SK-N-SH treated with all-trans-retinoic acid at 6 μM for 48 hours (cell line): ENCODE measurements around the gene NXF2B.
A peak's percentile ranks its signal among the peaks of the same experiment; 100 is the strongest.
"Not testable (repeated sequence)": the region's sequence is repeated elsewhere in the genome, so short reads cannot be mapped to it uniquely, and the experiment has no call there.

Source experiments
- ATAC-seq: fragments of 200-7000 bp; cut with Tn5 transposase; 3 replicates; pipeline ENCODE4 v1.9.1; 2020; ENCODE audit warnings: mild to moderate bottlenecking, moderate library complexity
- ARNTL ChIP-seq: fragments of 450-650 bp; formaldehyde crosslinking; IDR thresholded peaks from 2 replicates; pipeline ENCODE4 v1.5.0; 2020; ENCODE audit warnings: low read depth, mild to moderate bottlenecking, moderate library complexity, borderline replicate concordance
- CREB5 ChIP-seq: fragments of 250-450 bp; sonication (Bioruptor Pico); IDR thresholded peaks from 2 replicates; pipeline ENCODE4 v1.5.1; 2020; ENCODE audit warnings: low read depth, mild to moderate bottlenecking, moderate library complexity
- CSRNP3 ChIP-seq: fragments of 250-450 bp; sonication (Bioruptor Pico); IDR thresholded peaks from 2 replicates; pipeline ENCODE4 v1.5.1; 2021; ENCODE audit warnings: mild to moderate bottlenecking, moderate library complexity
- ESRRG ChIP-seq: fragments of 250-450 bp; sonication (Bioruptor Pico); IDR thresholded peaks from 2 replicates; pipeline ENCODE4 v1.6.1; 2021; ENCODE audit warnings: mild to moderate bottlenecking
- GLIS3 ChIP-seq: fragments of 250-450 bp; sonication (Bioruptor Pico); IDR thresholded peaks from 2 replicates; pipeline ENCODE4 v1.5.0; 2020; ENCODE audit warnings: mild to moderate bottlenecking, moderate library complexity
- OSR1 ChIP-seq: fragments of 250-450 bp; sonication (Bioruptor Pico); IDR thresholded peaks from 2 replicates; pipeline ENCODE4 v1.8.0; 2022; ENCODE audit warnings: moderate library complexity, mild to moderate bottlenecking, inconsistent platforms
- PPARA ChIP-seq: fragments of 250-450 bp; sonication (Bioruptor Pico); IDR thresholded peaks from 2 replicates; pipeline ENCODE4 v1.5.0; 2020; ENCODE audit warnings: mild to moderate bottlenecking, borderline replicate concordance
- RARB ChIP-seq: fragments of 250-450 bp; sonication (Bioruptor Pico); IDR thresholded peaks from 2 replicates; pipeline ENCODE4 v1.8.0; 2021; ENCODE audit warnings: mild to moderate bottlenecking, moderate library complexity
- TOX ChIP-seq: fragments of 250-450 bp; sonication (Bioruptor Pico); IDR thresholded peaks from 2 replicates; pipeline ENCODE4 v1.8.0; 2021; ENCODE audit warnings: mild to moderate bottlenecking, moderate library complexity, borderline replicate concordance
- TSHZ2 ChIP-seq: fragments of 250-450 bp; sonication (Bioruptor Pico); IDR thresholded peaks from 2 replicates; pipeline ENCODE4 v1.5.0; 2020; ENCODE audit warnings: mild to moderate bottlenecking, moderate library complexity
- ZC3H10 ChIP-seq: fragments of 250-450 bp; sonication (Bioruptor Pico); IDR thresholded peaks from 2 replicates; pipeline ENCODE4 v1.5.1; 2021; ENCODE audit warnings: mild to moderate bottlenecking, moderate library complexity
- ZFP30 ChIP-seq: fragments of 450-650 bp; formaldehyde crosslinking; IDR thresholded peaks from 2 replicates; pipeline ENCODE4 v1.5.0; 2022; ENCODE audit warnings: mild to moderate bottlenecking, moderate library complexity
- ZNF565 ChIP-seq: fragments of 450-650 bp; formaldehyde crosslinking; conservative IDR thresholded peaks from 2 replicates; pipeline ENCODE4 v1.5.0; 2020; ENCODE audit warnings: low read depth, mild to moderate bottlenecking, moderate library complexity
- ZNF8 ChIP-seq: fragments of 450-650 bp; formaldehyde crosslinking; IDR thresholded peaks from 2 replicates; pipeline ENCODE4 v1.5.0; 2020; ENCODE audit warnings: mild to moderate bottlenecking, moderate library complexity
- TF ChIP-seq, protein P1 (sequence below): fragments of 250-450 bp; sonication (Bioruptor Pico); IDR thresholded peaks from 2 replicates; pipeline ENCODE4 v1.8.0; 2020; ENCODE audit warnings: mild to moderate bottlenecking, moderate library complexity, borderline replicate concordance

NXF2B gene

DNA sequence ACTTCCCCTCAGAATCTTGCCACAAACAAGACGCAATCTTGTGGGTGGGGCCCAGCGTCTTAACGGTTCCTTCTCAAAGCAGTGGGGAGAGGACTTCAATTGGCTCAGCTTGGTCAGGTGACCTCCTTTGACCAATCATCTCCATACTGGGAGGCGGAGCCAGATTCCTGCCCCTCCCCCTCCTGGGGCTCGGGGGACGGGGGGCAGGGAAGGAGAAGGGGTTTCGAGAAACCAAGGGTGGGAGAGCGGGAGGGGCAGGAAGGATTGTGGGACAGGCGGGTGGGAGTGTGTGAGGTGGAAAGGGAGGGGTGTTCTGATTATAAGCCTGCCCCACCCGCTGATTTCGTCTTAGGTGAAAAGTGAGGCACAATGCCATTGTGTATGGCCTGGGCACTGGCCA lies at the start of gene NXF2B:
TSS of gene NXF2B (minus strand) at position 101 of the 400 bp plus-strand sequence. CDS start 59,972 bp downstream, outside the sequence.
- ATAC-seq: not testable (repeated sequence)

GRCh38 chrX:102478765-102479164 lies 39.0 kb upstream of the NXF2B start:
- peak; percentile 79 for ATAC-seq

GRCh38 chrX:102471762-102472220 lies 32.0 kb upstream of the NXF2B start, which contains the start of gene TCP11X2:
Gene TCP11X2, minus strand, starts transcription at chrX:102471812.
- not testable (repeated sequence) for ATAC-seq

DNA sequence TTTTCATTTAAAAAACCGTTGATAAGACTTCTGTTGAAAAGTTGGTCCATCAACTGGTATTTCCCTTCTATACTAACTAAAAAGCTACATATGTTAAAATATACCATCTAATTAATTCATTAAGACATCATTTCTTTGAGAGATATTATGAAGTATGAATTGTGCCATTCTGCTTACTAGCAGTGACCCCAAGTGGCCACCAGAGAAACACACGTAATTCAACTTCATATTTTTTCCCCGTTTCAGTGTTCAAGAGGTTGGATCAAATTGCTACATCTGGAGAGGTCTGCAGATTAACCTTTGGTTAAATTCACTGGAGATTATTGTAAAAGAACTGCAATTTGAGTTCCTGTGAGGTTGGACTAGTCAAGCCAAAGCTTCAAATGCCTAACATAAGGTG lies 30.4 kb upstream of the NXF2B start:
- ATAC-seq: peak; percentile 82

DNA sequence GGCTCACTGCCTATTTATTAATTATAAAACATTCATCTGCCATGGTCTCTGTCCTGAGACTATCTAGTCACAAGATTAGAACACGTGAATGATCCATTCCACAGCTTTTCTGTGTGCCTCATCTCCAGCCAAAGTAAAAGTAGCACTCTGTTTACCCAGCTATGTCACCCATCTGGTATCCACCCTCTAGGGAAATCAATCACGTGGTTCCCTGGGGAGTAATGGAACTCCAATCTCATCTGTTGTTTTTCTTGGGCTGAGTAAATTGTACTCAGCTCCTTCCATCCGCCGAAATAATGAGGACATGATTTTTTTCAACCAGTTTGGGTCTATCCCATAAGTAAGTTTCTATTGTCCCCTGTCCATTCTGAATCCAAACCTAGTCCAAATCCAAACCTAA lies 18.8 kb upstream of the NXF2B start:
- ATAC-seq: not testable (repeated sequence)

- ATAC-seq: not testable (repeated sequence)
Measured at GRCh38 chrX:102414493-102414892, 25.3 kb downstream of the NXF2B start.

DNA sequence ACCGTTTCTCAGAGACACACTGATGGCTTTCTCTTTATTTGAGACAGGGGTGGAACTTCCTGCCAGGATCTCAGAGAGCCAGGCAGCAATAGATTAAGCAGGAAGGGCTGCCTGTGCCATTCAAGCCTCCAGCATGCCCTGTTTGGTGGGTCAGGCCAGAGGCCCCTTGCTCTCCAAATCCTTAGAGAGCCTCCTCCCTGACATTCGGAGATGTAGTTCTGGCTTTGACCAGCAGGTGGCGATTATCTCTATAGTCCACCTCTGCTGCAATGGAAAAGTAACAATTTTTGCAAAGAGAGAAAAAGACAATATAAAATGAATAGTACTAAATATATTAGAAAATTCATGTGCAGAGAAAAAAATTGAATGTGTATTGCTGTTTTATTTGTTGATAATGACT lies 93.9 kb downstream of the NXF2B start:
- TF ChIP-seq TOX (CRISPR knock-in tag) (no peak), ZC3H10 (no peak), ZNF8 (CRISPR knock-in tag) (no peak), ARNTL (no peak), ZNF565 (CRISPR knock-in tag) (no peak), CSRNP3 (CRISPR knock-in tag) (no peak), TSHZ2 (CRISPR knock-in tag) (no peak), RARB (CRISPR knock-in tag) (no peak), CREB5 (no peak)
- TF ChIP-seq, protein P1, sequence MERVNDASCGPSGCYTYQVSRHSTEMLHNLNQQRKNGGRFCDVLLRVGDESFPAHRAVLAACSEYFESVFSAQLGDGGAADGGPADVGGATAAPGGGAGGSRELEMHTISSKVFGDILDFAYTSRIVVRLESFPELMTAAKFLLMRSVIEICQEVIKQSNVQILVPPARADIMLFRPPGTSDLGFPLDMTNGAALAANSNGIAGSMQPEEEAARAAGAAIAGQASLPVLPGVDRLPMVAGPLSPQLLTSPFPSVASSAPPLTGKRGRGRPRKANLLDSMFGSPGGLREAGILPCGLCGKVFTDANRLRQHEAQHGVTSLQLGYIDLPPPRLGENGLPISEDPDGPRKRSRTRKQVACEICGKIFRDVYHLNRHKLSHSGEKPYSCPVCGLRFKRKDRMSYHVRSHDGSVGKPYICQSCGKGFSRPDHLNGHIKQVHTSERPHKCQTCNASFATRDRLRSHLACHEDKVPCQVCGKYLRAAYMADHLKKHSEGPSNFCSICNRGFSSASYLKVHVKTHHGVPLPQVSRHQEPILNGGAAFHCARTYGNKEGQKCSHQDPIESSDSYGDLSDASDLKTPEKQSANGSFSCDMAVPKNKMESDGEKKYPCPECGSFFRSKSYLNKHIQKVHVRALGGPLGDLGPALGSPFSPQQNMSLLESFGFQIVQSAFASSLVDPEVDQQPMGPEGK (CRISPR knock-in tag): no peak
- ATAC-seq: peak; percentile 82

DNA sequence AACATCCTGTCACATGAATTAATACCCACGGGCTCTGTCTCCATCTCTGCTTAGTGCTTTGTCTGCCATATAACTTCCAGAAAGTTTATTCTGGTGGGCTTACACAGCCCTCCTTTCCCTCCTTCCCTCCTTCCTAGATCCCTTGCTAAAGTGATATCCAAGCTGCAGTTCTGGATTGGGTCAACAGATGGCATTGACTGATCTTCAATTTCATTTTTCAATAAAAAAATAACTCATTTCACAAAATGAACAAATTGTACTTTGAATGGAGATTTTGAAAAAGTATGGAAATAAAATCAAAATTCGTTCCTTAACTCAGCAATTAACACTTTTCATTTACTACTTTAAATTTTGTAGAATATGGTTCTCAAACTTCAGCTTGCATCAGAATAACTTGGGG lies 97.9 kb downstream of the NXF2B start:
- TF ChIP-seq OSR1 (CRISPR knock-in tag) (no peak), ZNF8 (CRISPR knock-in tag) (no peak), ESRRG (no peak), GLIS3 (no peak), ARNTL (no peak), TOX (CRISPR knock-in tag) (no peak), PPARA (CRISPR knock-in tag) (no peak), RARB (CRISPR knock-in tag) (no peak), TSHZ2 (CRISPR knock-in tag) (no peak), ZFP30 (CRISPR knock-in tag) (no peak)
- TF ChIP-seq, protein P1 (CRISPR knock-in tag): no peak
- ATAC-seq: 0 out of 3 replicates have a peak, but pooled peaks have one; percentile 40
